Measurements from ENCODE around the gene PSME1.
A peak's percentile ranks its signal among the peaks of the same experiment; 100 is the strongest.
"Not testable (repeated sequence)": the region's sequence is repeated elsewhere in the genome, so short reads cannot be mapped to it uniquely, and the experiment has no call there.

The PSME1 gene

GRCh38 chr14:24105609-24106239 lies 30.3 kb upstream of the PSME1 start:
- DNase-seq (ENCODE audit: low spot score) = not testable (repeated sequence)

DNA sequence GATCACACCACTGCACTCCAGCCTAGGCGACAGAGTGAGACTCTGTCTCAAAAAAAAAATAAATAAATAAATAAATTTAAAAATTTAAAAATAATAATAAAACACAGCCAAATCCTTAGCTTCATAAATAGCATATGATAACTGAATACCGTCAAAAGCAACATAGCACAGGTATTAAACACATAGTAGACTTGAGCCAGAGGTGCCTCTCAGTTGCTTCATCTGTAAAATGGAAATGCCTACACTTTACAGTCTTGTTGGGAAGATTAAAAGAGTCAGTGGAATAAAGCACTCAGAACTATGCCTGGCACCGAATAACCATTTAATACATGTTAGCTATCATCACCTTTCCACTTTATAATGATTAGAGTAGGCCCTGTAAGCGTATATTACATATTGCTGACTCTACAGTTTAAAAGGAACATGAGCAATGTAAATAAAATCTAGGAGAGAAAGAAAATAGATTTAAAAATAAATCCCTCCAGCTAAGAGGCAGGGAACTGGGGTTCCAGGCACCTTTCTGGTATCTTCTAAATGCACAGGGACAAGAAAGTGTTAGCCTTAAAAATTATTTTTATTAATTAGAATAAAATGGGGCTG lies 29.2 kb upstream of the PSME1 start:
- DNase-seq (ENCODE audit: low spot score) = no peak

DNA sequence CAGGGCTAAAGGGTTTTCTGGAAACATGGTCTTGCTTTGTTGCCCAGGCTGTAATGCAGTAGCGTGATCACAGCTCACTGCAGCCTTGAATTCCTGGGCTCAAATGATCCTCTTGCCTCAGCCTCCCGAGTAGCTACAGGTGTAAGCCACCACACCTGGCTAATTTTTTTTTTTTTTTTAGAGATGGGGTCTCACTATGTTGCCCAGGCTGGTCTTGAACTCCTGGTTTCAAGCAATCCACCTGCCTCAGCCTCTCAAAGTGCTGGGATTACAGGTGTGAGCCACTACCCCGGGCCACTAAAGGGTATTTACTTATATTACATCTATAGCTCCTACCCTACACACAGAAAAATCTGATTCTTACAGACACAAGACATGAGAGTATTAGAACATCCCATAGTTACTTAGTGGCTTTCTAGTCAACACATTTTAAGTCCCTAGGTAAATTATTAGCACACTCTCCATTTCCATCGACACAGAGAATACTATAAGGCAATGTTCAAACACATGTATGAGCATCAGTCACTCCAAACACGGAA lies 27.6 kb upstream of the PSME1 start:
- no peak for DNase-seq (ENCODE audit: low spot score)

GRCh38 chr14:24110060-24110459 lies 25.9 kb upstream of the PSME1 start:
- DNase-seq (ENCODE audit: low spot score) = no peak

- DNase-seq (ENCODE audit: low spot score) = no peak
Observed at GRCh38 chr14:24110523-24110922, 25.5 kb upstream of the PSME1 start.

- DNase-seq (ENCODE audit: low spot score) = no peak
Observed at GRCh38 chr14:24113379-24113800, 22.6 kb upstream of the PSME1 start.

- DNase-seq (ENCODE audit: low spot score) = peak; percentile 89
Observed at GRCh38 chr14:24113801-24114531, 22.0 kb upstream of the PSME1 start.

- DNase-seq (ENCODE audit: low spot score) = peak; percentile 100
Observed at GRCh38 chr14:24114532-24115421, 21.2 kb upstream of the PSME1 start, which contains the start of the genes DCAF11 and NRL. DCAF11 (plus strand) TSS chr14:24114777; CDS start chr14:24115595, 818 bp downstream. NRL (minus strand) TSS chr14:24114949; CDS start chr14:24082848, 32,101 bp downstream.

GRCh38 chr14:24115422-24116127 lies 20.4 kb upstream of the PSME1 start:
- no peak for DNase-seq (ENCODE audit: low spot score)

DNA sequence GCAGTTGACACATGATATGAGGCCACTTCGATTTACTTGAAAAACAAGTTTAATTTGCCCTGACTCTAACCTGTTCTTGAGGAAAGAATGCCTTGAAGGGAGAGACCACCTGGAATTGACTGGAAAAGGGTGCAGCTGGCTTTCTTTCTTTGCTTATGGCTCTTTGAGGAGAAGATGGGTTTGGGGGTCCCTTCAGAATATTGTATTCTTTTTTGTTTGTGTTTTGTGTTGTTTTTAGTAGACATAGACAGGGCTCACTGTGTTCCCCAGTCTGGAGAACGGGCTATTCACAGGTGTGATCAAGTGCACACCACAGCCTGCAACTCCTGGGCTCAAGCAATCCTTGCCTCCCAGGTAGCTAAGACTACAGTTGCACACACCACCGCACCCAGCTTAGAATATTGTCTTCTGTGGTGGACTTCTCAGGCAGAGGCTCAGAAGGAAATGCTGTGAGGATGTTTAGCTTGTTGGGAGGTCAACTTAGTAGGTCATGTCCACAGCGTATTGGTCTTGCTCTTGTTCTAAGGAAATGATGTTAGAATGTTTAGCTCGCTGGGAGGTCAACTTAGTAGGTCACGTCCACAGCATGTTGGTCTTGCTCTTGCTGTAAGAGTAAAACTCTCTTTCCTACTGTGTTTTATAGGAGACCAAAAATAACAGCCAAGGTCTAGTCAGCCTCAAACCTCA lies 19.7 kb upstream of the PSME1 start:
- no peak for DNase-seq (ENCODE audit: low spot score)

GRCh38 chr14:24117179-24117578 lies 18.8 kb upstream of the PSME1 start:
- no peak for DNase-seq (ENCODE audit: low spot score)

- no peak for DNase-seq (ENCODE audit: low spot score)
Observed at GRCh38 chr14:24119691-24120090, 16.3 kb upstream of the PSME1 start.

DNA sequence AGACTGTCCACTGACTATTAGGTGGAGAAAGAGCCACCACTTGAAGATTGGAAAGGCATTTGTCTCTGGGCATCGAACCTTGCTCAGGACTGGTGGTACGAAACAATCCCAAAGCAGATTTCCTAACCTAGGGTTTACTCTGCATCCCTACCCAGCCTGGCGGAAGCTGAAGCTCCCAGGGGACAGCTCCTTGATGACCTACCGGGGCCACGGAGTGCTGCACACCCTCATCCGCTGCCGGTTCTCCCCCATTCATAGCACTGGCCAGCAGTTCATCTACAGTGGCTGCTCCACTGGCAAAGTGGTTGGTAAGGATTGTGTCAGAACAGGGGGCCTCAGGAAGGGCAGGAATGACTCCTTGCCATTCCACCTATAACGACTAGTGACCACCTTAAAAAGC lies 14.8 kb upstream of the PSME1 start:
- DNase-seq (ENCODE audit: low spot score) = no peak

DNA sequence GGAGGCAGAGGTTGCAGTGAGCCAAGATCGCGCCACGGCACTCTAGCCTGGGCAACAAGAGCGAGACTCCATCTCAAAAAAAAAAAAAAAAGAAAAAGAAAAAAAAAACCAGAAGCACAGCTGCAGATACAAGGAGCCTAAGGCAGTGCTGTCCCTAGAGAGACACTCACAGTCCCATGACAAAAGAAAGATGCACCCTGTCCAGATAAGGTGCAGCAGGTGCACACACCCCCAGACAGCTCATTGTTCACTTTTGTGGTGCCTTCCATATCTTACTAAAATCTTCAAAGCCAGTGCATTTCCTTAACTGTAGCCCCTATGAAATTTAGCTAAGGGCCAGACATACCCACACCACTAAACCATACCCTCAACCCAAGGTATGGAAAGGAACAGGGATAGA lies 13.6 kb upstream of the PSME1 start:
- no peak for DNase-seq (ENCODE audit: low spot score)

- no peak for DNase-seq (ENCODE audit: low spot score)
Observed at GRCh38 chr14:24122898-24123297, 13.1 kb upstream of the PSME1 start.

- no peak for DNase-seq (ENCODE audit: low spot score)
Observed at GRCh38 chr14:24123424-24124417, 12.3 kb upstream of the PSME1 start.

DNA sequence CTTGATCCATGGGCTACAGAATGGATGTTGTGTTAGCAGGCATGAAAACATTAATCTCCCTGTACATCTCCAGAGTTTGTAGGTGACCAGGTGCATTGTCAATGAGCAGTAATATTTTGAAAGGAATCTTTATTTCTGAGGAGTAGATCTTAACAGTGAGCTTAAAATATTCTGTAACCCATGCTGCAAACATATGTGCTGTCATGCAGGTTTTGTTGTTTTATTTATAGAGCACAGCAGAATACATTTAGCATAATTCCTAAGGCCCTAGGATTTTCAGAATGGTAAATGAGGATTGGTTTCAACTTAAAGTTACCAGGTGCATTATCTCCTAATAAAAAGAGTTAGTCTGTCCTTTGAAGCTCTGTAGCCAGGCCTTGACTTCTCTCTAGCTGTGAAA lies 9.1 kb upstream of the PSME1 start:
- no peak for DNase-seq (ENCODE audit: low spot score)

DNA sequence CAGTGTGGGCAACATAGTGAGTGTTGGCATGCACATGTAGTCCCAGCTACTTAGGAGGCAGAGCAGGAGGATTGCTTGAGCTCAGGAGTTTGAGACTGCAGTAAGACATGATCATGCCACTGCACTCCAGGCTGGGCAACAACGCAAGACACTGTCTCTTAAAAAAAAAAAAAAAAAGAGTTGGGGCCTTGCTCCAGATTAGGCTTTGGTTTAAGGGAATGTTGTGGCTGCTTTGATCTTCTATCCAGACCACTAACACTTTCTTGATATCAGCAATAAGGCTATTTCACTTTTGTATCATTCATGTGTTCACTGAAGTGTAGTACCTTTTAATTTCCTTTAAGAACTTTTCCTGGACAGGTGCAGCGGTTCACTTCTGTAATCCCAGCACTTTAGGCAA lies 8.3 kb upstream of the PSME1 start:
- DNase-seq (ENCODE audit: low spot score) = no peak

- DNase-seq (ENCODE audit: low spot score) = no peak
Observed at GRCh38 chr14:24129410-24129998, 6.5 kb upstream of the PSME1 start.
